Measurements from ENCODE around the gene DOCK9. TPM values are rescaled to one million over a fixed set of nuclear protein-coding genes. Genes with fewer than 3 reads are reported as not detected.

Gene DOCK9
- total and polyA plus RNA-seq, 2 donors from 2014 or later: 14.0 to 125 TPM

DNA sequence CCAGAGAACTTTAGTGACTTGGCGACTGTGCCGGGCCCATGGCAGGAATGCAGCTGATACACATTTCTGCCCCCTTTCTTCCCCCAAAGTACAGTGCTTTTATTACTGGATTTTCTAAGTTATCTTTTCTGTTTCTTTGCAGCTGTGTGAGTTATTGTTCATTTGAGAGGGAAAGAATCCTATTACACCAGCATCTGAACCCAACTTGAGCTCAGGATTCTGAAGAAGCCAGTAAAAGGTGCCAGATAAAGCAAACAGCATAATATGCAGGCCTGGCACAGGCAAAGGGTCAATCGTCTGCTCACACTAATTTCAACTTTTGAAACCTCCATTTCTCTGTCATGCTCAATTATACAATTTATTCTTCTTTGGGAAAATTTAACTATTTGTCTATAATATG, 93.9 kb downstream of the DOCK9 start:
- H3K9ac ChIP-seq (ENCODE audit: low read length in 3 of 3): no peak overlapping the region
- intact Hi-C loops (cut with DNase I): no loop called here
- FAIRE-seq (no peak), DNase-seq (no peak)
- H3K4me1 ChIP-seq (ENCODE audit: control insufficient read depth in 2 of 3, insufficient read depth in 2 of 3, low read depth in 1 of 3, low read length in 3 of 3): no peaks in the 10 kb centered on the region
- H3K9me3 ChIP-seq (ENCODE audit: control insufficient read depth in 2 of 3, insufficient read depth in 1 of 3, low read length in 3 of 3): no peaks in the 10 kb centered on the region
- no peak overlapping the region for H3K4me3 ChIP-seq (ENCODE audit: low read length in 3 of 3)
- H3K36me3 ChIP-seq (ENCODE audit: control insufficient read depth in 2 of 3, insufficient read depth in 3 of 3, low read length in 3 of 3): peaks cover 3 to 37% (median 19%) of the 10 kb centered on the region in 3 donors
- H3K27me3 ChIP-seq (ENCODE audit: control insufficient read depth, insufficient read depth, low read length): no peaks in the 10 kb centered on the region
- H3K27ac ChIP-seq (ENCODE audit: low read depth in 2 of 2, low read length in 2 of 2): no peak overlapping the region
- TF ChIP-seq, protein P1, sequence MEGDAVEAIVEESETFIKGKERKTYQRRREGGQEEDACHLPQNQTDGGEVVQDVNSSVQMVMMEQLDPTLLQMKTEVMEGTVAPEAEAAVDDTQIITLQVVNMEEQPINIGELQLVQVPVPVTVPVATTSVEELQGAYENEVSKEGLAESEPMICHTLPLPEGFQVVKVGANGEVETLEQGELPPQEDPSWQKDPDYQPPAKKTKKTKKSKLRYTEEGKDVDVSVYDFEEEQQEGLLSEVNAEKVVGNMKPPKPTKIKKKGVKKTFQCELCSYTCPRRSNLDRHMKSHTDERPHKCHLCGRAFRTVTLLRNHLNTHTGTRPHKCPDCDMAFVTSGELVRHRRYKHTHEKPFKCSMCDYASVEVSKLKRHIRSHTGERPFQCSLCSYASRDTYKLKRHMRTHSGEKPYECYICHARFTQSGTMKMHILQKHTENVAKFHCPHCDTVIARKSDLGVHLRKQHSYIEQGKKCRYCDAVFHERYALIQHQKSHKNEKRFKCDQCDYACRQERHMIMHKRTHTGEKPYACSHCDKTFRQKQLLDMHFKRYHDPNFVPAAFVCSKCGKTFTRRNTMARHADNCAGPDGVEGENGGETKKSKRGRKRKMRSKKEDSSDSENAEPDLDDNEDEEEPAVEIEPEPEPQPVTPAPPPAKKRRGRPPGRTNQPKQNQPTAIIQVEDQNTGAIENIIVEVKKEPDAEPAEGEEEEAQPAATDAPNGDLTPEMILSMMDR (IDR thresholded peaks at IDR 0.05; ENCODE audit: borderline replicate concordance, extremely low read depth, insufficient read depth): no peak

GRCh38 chr13:98881390-98881789, 96.5 kb downstream of the DOCK9 start:
- Histone ChIP-seq H3K4me3 (ENCODE audit: low read length in 3 of 3) (no peak overlapping the region), H3K4me1 (ENCODE audit: control insufficient read depth in 2 of 3, insufficient read depth in 2 of 3, low read depth in 1 of 3, low read length in 3 of 3) (no peaks in the 10 kb centered on the region), H3K27me3 (ENCODE audit: control insufficient read depth, insufficient read depth, low read length) (no peaks in the 10 kb centered on the region), H3K9me3 (ENCODE audit: control insufficient read depth in 2 of 3, insufficient read depth in 1 of 3, low read length in 3 of 3) (no peaks in the 10 kb centered on the region), H3K36me3 (ENCODE audit: control insufficient read depth in 2 of 3, insufficient read depth in 3 of 3, low read length in 3 of 3) (peaks cover 0 to 37% (median 21%) of the 10 kb centered on the region in 3 donors), H3K27ac (ENCODE audit: low read depth in 2 of 2, low read length in 2 of 2) (no peak overlapping the region), H3K9ac (ENCODE audit: low read length in 3 of 3) (no peak overlapping the region)
- no peak for DNase-seq
- FAIRE-seq: no peak
- TF ChIP-seq, protein P1 (IDR thresholded peaks at IDR 0.05; ENCODE audit: borderline replicate concordance, extremely low read depth, insufficient read depth): no peak
- intact Hi-C loops (cut with DNase I): no loop called here

- Histone ChIP-seq H3K4me1 (ENCODE audit: control insufficient read depth in 2 of 3, insufficient read depth in 2 of 3, low read depth in 1 of 3, low read length in 3 of 3) (no peaks in the 10 kb centered on the region), H3K27me3 (ENCODE audit: control insufficient read depth, insufficient read depth, low read length) (no peaks in the 10 kb centered on the region), H3K9ac (ENCODE audit: low read length in 3 of 3) (no peak overlapping the region), H3K36me3 (ENCODE audit: control insufficient read depth in 2 of 3, insufficient read depth in 3 of 3, low read length in 3 of 3) (peaks cover 0 to 37% (median 23%) of the 10 kb centered on the region in 3 donors), H3K27ac (ENCODE audit: low read depth in 2 of 2, low read length in 2 of 2) (no peak overlapping the region), H3K4me3 (ENCODE audit: low read length in 3 of 3) (no peak overlapping the region), H3K9me3 (ENCODE audit: control insufficient read depth in 2 of 3, insufficient read depth in 1 of 3, low read length in 3 of 3) (no peaks in the 10 kb centered on the region)
- DNase-seq: no peak
- intact Hi-C loops (cut with DNase I): no loop called here
- no peak for FAIRE-seq
- TF ChIP-seq, protein P1 (IDR thresholded peaks at IDR 0.05; ENCODE audit: borderline replicate concordance, extremely low read depth, insufficient read depth): no peak
Measured at GRCh38 chr13:98880677-98881076, 97.2 kb downstream of the DOCK9 start.

- H3K9ac ChIP-seq (ENCODE audit: low read length in 3 of 3): no peak overlapping the region
- no peak for FAIRE-seq
- no peaks in the 10 kb centered on the region for H3K27me3 ChIP-seq (ENCODE audit: control insufficient read depth, insufficient read depth, low read length)
- no peak overlapping the region for H3K4me3 ChIP-seq (ENCODE audit: low read length in 3 of 3)
- H3K9me3 ChIP-seq (ENCODE audit: control insufficient read depth in 2 of 3, insufficient read depth in 1 of 3, low read length in 3 of 3): no peaks in the 10 kb centered on the region
- H3K36me3 ChIP-seq (ENCODE audit: control insufficient read depth in 2 of 3, insufficient read depth in 3 of 3, low read length in 3 of 3): peaks cover 0 to 36% (median 23%) of the 10 kb centered on the region in 3 donors
- H3K4me1 ChIP-seq (ENCODE audit: control insufficient read depth in 2 of 3, insufficient read depth in 2 of 3, low read depth in 1 of 3, low read length in 3 of 3): no peaks in the 10 kb centered on the region
- TF ChIP-seq, protein P1 (IDR thresholded peaks at IDR 0.05; ENCODE audit: borderline replicate concordance, extremely low read depth, insufficient read depth): no peak
- DNase-seq: no peak
- intact Hi-C loops (cut with DNase I): no loop called here
- H3K27ac ChIP-seq (ENCODE audit: low read depth in 2 of 2, low read length in 2 of 2): no peak overlapping the region
Measured at GRCh38 chr13:98879957-98880356, 97.9 kb downstream of the DOCK9 start.

All from kidney (tissue), 14 donors.